H1 (cell line): ENCODE results near the gene TBC1D10A. TPM values are rescaled to one million over a fixed set of nuclear protein-coding genes. Genes with fewer than 3 reads are reported as not detected.

Experiments
- CTCF ChIA-PET: fragments of 300-600 bp; sonication (Branson Sonifier 250); formaldehyde crosslinking; loops from one replicate; lab custom pipeline; 2021; ENCODE audit not compliant: partially characterized antibody; lab: Charles Lee
- POLR2A ChIA-PET: fragments of 300-600 bp; sonication (Branson Sonifier 250); formaldehyde crosslinking; loops from one replicate; lab custom pipeline; 2021; ENCODE audit warnings: inconsistent platforms; ENCODE audit not compliant: partially characterized antibody; lab: Charles Lee
- DNase-seq, 2 experiments: peaks; one replicate each; pipeline versions ENCODE4 v3.0.0 to v3.0.0-alpha.2; 2010 to 2022; ENCODE audit warnings: low spot score in 2 of 2, low read depth in 1 of 2, mixed read lengths in 1 of 2
- FAIRE-seq: peaks from 2 replicates; lab custom pipeline; 2011; peaks lifted over from hg19 to GRCh38; lab: Jason Lieb, UNC
- H2AFZ ChIP-seq: 2 replicates; pipeline ENCODE4 v1.8.1; 2012; ENCODE audit warnings: low read length, inconsistent platforms
- H2AK5ac ChIP-seq: 2 replicates; pipeline ENCODE4 v1.6.1; 2013; ENCODE audit warnings: low read depth, low read length
- H2BK120ac ChIP-seq: replicated peaks from 2 replicates; pipeline ENCODE3; 2013; ENCODE audit warnings: low read depth, low read length, inconsistent platforms
- H2BK12ac ChIP-seq: 2 replicates; pipeline ENCODE4 v1.6.1; 2013; ENCODE audit warnings: low read depth, low read length
- H2BK15ac ChIP-seq: 2 replicates; pipeline ENCODE4 v1.6.1; 2013; ENCODE audit warnings: low read length
- H2BK20ac ChIP-seq: 2 replicates; pipeline ENCODE4 v1.6.1; 2013; ENCODE audit warnings: low read length
- H2BK5ac ChIP-seq: 2 replicates; pipeline ENCODE4 v1.6.1; 2013; ENCODE audit warnings: low read depth, low read length
- H3K14ac ChIP-seq: 2 replicates; pipeline ENCODE4 v1.6.1; 2013; ENCODE audit warnings: inconsistent platforms; ENCODE audit not compliant: insufficient read length
- H3K18ac ChIP-seq: 2 replicates; pipeline ENCODE4 v1.6.1; 2013; ENCODE audit warnings: low read length; ENCODE audit errors: extremely low read depth
- H3K23ac ChIP-seq: 2 replicates; pipeline ENCODE4 v1.6.1; 2013; ENCODE audit warnings: inconsistent platforms; ENCODE audit not compliant: insufficient read length
- H3K23me2 ChIP-seq: 2 replicates; pipeline ENCODE4 v1.6.1; 2013; ENCODE audit warnings: low read depth, low read length
- H3K27ac ChIP-seq: 2 replicates; pipeline ENCODE4 v1.6.1; 2011; ENCODE audit warnings: low read depth, low read length, inconsistent platforms
- H3K27me3 ChIP-seq, 4 experiments: replicated peaks in 1 of 4; 1 replicate in 1 of 4; 2 replicates in 3 of 4; pipeline versions ENCODE4 v1.6.1 to v1.8.1; 2011 to 2013; ENCODE audit warnings: low read length in 3 of 4, mild to moderate bottlenecking in 3 of 4, inconsistent platforms in 2 of 4, mixed read lengths in 2 of 4, moderate library complexity in 1 of 4; ENCODE audit not compliant: control insufficient read depth in 3 of 4, insufficient read depth in 3 of 4; ENCODE audit errors: extremely low read depth in 1 of 4
- H3K36me3 ChIP-seq, 4 experiments: 2 replicates each; pipeline versions ENCODE4 v1.6.1 to v1.8.1; 2011 to 2013; ENCODE audit warnings: mild to moderate bottlenecking in 4 of 4, low read length in 3 of 4, moderate library complexity in 2 of 4, control low read depth in 1 of 4, inconsistent platforms in 1 of 4; ENCODE audit not compliant: insufficient read depth in 4 of 4, control insufficient read depth in 2 of 4
- H3K4ac ChIP-seq: replicated peaks from 2 replicates; pipeline ENCODE3; 2013; ENCODE audit warnings: low read length, low read depth, mixed read lengths, inconsistent platforms; ENCODE audit not compliant: insufficient read length
- H3K4me1 ChIP-seq, 4 experiments: replicated peaks in 1 of 4; 1 replicate in 1 of 4; 2 replicates in 3 of 4; pipeline versions ENCODE4 v1.6.1 to v1.8.1; 2011 to 2013; ENCODE audit warnings: low read length in 3 of 4, inconsistent platforms in 2 of 4, mixed read lengths in 1 of 4; ENCODE audit not compliant: insufficient read depth in 4 of 4, control insufficient read depth in 3 of 4
- H3K4me2 ChIP-seq, 2 experiments: 2 replicates each; pipeline versions ENCODE4 v1.6.1 to v1.8.1; 2011 to 2013; ENCODE audit warnings: low read depth in 2 of 2, low read length in 2 of 2, control low read depth in 1 of 2, inconsistent platforms in 1 of 2, mild to moderate bottlenecking in 1 of 2; ENCODE audit not compliant: insufficient read depth in 1 of 2
- H3K4me3 ChIP-seq, 4 experiments: fragments of 200-600, 300-600 bp in 1 of 4; sonication (generic), shearing (Covaris generic), sonication (Bioruptor Twin) in 1 of 4; 2 replicates each; pipeline versions ENCODE4 v1.5.1 to v1.8.1; 2011 to 2016; ENCODE audit warnings: low read length in 4 of 4, low read depth in 3 of 4, control low read depth in 2 of 4, inconsistent platforms in 2 of 4, mild to moderate bottlenecking in 2 of 4, mixed read lengths in 1 of 4, moderate library complexity in 1 of 4; ENCODE audit not compliant: insufficient read depth in 2 of 4; ENCODE audit errors: extremely low read depth in 1 of 4
- H3K56ac ChIP-seq: replicated peaks from 2 replicates; pipeline ENCODE3; 2013; ENCODE audit warnings: low read depth, mild to moderate bottlenecking, mixed read lengths, low read length, inconsistent platforms; ENCODE audit not compliant: insufficient read length
- H3K79me1 ChIP-seq: 2 replicates; pipeline ENCODE4 v1.6.1; 2013; ENCODE audit warnings: low read depth, low read length, control low read depth
- H3K79me2 ChIP-seq, 2 experiments: 2 replicates each; pipeline versions ENCODE4 v1.6.1 to v1.8.1; 2012 to 2013; ENCODE audit warnings: low read length in 2 of 2, mild to moderate bottlenecking in 2 of 2, inconsistent platforms in 1 of 2; ENCODE audit not compliant: insufficient read depth in 2 of 2, control insufficient read depth in 1 of 2
- H3K9ac ChIP-seq, 4 experiments: replicated peaks in 1 of 4; 1 replicate in 1 of 4; 2 replicates in 3 of 4; pipeline versions ENCODE4 v1.6.1 to v1.8.1; 2011 to 2013; ENCODE audit warnings: low read depth in 3 of 4, low read length in 3 of 4, control low read depth in 2 of 4, mild to moderate bottlenecking in 2 of 4, moderate library complexity in 2 of 4, inconsistent platforms in 1 of 4; ENCODE audit errors: extremely low read depth in 1 of 4
- H3K9me3 ChIP-seq, 2 experiments: 2 replicates each; pipeline versions ENCODE4 v1.6.1 to v1.8.1; 2012 to 2013; ENCODE audit warnings: mild to moderate bottlenecking in 2 of 2, moderate library complexity in 2 of 2, control low read depth in 1 of 2, inconsistent platforms in 1 of 2, low read depth in 1 of 2, low read length in 1 of 2, mixed read lengths in 1 of 2; ENCODE audit not compliant: insufficient read depth in 2 of 2
- H4K20me1 ChIP-seq, 2 experiments: replicated peaks in 1 of 2; 2 replicates each; pipeline versions ENCODE3 to v1.8.1; 2011 to 2013; ENCODE audit warnings: inconsistent platforms in 2 of 2, low read length in 2 of 2, mild to moderate bottlenecking in 1 of 2; ENCODE audit not compliant: insufficient read depth in 2 of 2, control insufficient read depth in 1 of 2
- H4K5ac ChIP-seq: 2 replicates; pipeline ENCODE4 v1.6.1; 2013; ENCODE audit warnings: low read length, low read depth, mixed read lengths, inconsistent platforms; ENCODE audit not compliant: insufficient read length
- H4K8ac ChIP-seq: 2 replicates; pipeline ENCODE4 v1.8.0; 2013; ENCODE audit warnings: mild to moderate bottlenecking, moderate library complexity, low read length, inconsistent platforms; ENCODE audit not compliant: insufficient read depth; ENCODE audit errors: extremely low read depth
- H4K91ac ChIP-seq: replicated peaks from 2 replicates; pipeline ENCODE3; 2013; ENCODE audit warnings: low read length, mixed read lengths, inconsistent platforms; ENCODE audit not compliant: insufficient read length
- GTF2F1 ChIP-seq: IDR thresholded peaks from 2 replicates; pipeline ENCODE4 v1.6.1; 2012; ENCODE audit warnings: low read depth, low read length, improper control_type of control experiment, borderline replicate concordance
- KDM1A ChIP-seq: fragments of 200-600, 300-600 bp; sonication (generic); IDR thresholded peaks from 2 replicates; pipeline ENCODE4 v1.7.1; 2016; ENCODE audit warnings: mild to moderate bottlenecking, low read length, borderline replicate concordance
- POLR2A ChIP-seq, 2 experiments: IDR thresholded peaks; 1 replicate in 1 of 2; 2 replicates in 1 of 2; pipeline ENCODE4 v1.6.1; 2011; ENCODE audit warnings: low read depth in 2 of 2, low read length in 2 of 2, mild to moderate bottlenecking in 2 of 2; ENCODE audit errors: control extremely low read depth in 1 of 2
- SRF ChIP-seq: IDR thresholded peaks from 2 replicates; pipeline ENCODE4 v1.6.1; 2011; ENCODE audit warnings: mild to moderate bottlenecking, low read depth, low read length, moderate library complexity
- TCF12 ChIP-seq: IDR thresholded peaks from 2 replicates; pipeline ENCODE4 v1.6.1; 2011; ENCODE audit warnings: low read depth, mild to moderate bottlenecking, low read length
- WGBS, 2 experiments: shearing (Covaris generic) in 1 of 2; methylation state at CpG; one replicate each; pipeline versions ENCODE4 v1.1.6 to v1.1.7; 2013 to 2015; ENCODE audit warnings: low lambda C conversion rate in 2 of 2, mixed read lengths in 2 of 2, inconsistent platforms in 1 of 2, low coverage in 1 of 2, missing lambda C conversion rate in 1 of 2; ENCODE audit not compliant: insufficient replicate concordance in 2 of 2, insufficient coverage in 1 of 2, insufficient read length in 1 of 2; ENCODE audit errors: extremely low coverage in 1 of 2, missing lambda C conversion rate in 1 of 2; 5-methylcytosine and 5-hydroxymethylcytosine counted together
- polyA plus RNA-seq, 7 experiments: library from polyadenylated mRNA; depleted of rRNA in 3 of 7; stranded (reverse) in 5 of 7; unstranded in 2 of 7; fragments of >200 nt in 5 of 7; fragments of 200-250 nt in 2 of 7; gene quantifications; 1 replicate in 5 of 7; 2 replicates in 1 of 7; 4 replicates in 1 of 7; pipeline versions ENCODE4 v1.2.1 to v1.2.3, GENCODE V29; 2011 to 2013; ENCODE audit warnings: missing spikeins in 2 of 7, mixed read lengths in 2 of 7
- total RNA-seq: library from RNA; stranded (reverse); fragmentation: NEBNext Ultra II Directional; extraction: Animal tissue kit (Norgen Biotek cat#: 25700); gene quantifications from 2 replicates; pipeline ENCODE4 v1.2.1, GENCODE V29; 2021

The TBC1D10A gene
- total and polyA plus RNA-seq, 2 of the 8 experiments (the other 6 are each of a cell fraction or from before 2014, with no cell fraction given), result 5.4 to 7.0 TPM

DNA sequence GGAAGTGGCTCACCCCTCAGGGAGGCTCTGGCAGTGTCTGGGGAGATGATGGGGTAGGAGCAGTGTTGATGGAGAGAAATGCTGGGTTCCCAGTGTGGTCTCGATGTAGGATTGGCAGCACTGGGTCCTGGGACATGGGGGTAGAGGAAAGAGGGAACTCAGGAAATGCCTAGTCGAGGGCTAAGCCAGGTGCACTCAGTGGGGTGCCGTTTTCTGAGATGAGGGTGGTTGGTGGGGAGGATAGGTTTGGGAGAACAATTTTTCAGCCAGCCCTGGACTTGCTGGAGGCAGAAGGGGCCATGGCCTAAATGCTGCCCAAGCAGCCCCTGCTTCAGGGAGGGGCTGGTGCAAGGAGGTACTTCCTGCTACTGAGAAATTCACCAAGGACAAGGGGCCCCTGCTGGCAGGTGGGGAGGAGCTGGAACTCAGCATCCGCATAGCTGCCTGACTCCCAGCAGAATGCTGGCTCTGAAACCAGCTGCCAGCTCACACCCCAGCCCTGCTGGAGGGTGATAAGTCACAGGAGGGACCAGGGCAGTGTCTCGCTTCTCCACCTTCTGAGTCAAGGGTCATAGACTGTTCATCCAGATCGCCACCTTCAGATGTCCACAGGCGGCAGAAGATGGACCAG lies 36.0 kb upstream of the TBC1D10A start:
- TF ChIP-seq GTF2F1, result peak; percentile 31; the same call in 1 of the 2 replicates
- 0 out of 3 replicates have a peak, but pooled peaks of 1 of the 2 experiments have one; percentile 23 for TF ChIP-seq POLR2A (IDR thresholded peaks at IDR 0.05; ENCODE audit: control extremely low read depth in 1 of 2, low read depth in 2 of 2, low read length in 2 of 2)
- peak; percentile 66; the same call in 1 of the 2 replicates for TF ChIP-seq TCF12
- no peak for TF ChIP-seq KDM1A
- no peak for TF ChIP-seq SRF
- Histone ChIP-seq H4K20me1 (no peaks in the 10 kb centered on the region), H2AFZ (no peak overlapping the region), H3K4ac (no peak overlapping the region), H4K8ac (no peak overlapping the region), H4K91ac (no peak overlapping the region), H3K4me1 (peaks cover 0 to 15% (median 11%) of the 10 kb centered on the region in 4 experiments; a peak in 5 of 7 replicates), H3K4me3 (0 out of 8 replicates have a peak overlapping the region, but pooled peaks of 1 of the 4 experiments have one; percentile 2), H3K27ac (0 out of 2 replicates have a peak overlapping the region, but pooled peaks have one; percentile 15), H4K5ac (no peak overlapping the region), H3K9ac (no peak overlapping the region), H3K27me3 (no peaks in the 10 kb centered on the region), H2BK15ac (peak overlapping the region; percentile 7; the same call in 1 of the 2 replicates), H3K23me2 (no peaks in the 10 kb centered on the region), H3K36me3 (peaks cover 0 to 3% (median 1%) of the 10 kb centered on the region in 4 experiments; a peak in 3 of 8 replicates), H3K79me2 (0 out of 4 replicates have a peak, but pooled peaks cover 0 to 3% of the 10 kb centered on the region in 2 experiments), H3K4me2 (peak overlapping the region in 1 of 2 experiments; percentile 49; a peak in 2 of 4 replicates), H2BK120ac (no peak overlapping the region), H3K23ac (no peak overlapping the region), H3K56ac (no peak overlapping the region), H3K9me3 (no peaks in the 10 kb centered on the region), H2BK12ac (peak overlapping the region; percentile 71; the same call in 1 of the 2 replicates), H2AK5ac (0 out of 2 replicates have a peak overlapping the region, but pooled peaks have one; percentile 48), H2BK5ac (peak overlapping the region; percentile 76), H3K14ac (no peak overlapping the region), H3K18ac (no peak overlapping the region), H2BK20ac (peak overlapping the region; percentile 93; the same call in 1 of the 2 replicates), H3K79me1 (peaks cover 5% of the 10 kb centered on the region; the same call in 1 of the 2 replicates)
- ChIA-PET POLR2A (interaction anchor here (0.8 to 11.5 kb wide), 4 partner anchors 8 to 82 kb away, joined by 3 to 129 read pairs (median 4); no protein-coding TSS in a partner anchor), CTCF (interaction anchor here (0.6 to 1.5 kb wide), 11 partner anchors 11 to 800 kb away, joined by 3 to 5 read pairs (median 3); partner anchors contain the start of gene SEC14L2)
- 59% methylated on average over 6 of the region's 7 CpGs; no CpG with 5 or more reads in 1 of the 2 experiments for WGBS, 2 experiments
- FAIRE-seq (no peak), DNase-seq (peak in 1 of 2 experiments; percentile 67)
